GM18873 (cell line): Measurements from ENCODE around the gene CHST11.

ENCODE experiments used
- ATAC-seq: cut with Tn5 transposase; IDR thresholded peaks from one replicate; pipeline ENCODE4 v1.9.1; 2021; ENCODE audit warnings: mild to moderate bottlenecking, moderate library complexity, moderate number of reproducible peaks; ENCODE audit not compliant: unreplicated experiment, low FRiP score

CHST11 gene

GRCh38 chr12:104458694-104459367, 2.1 kb downstream of the CHST11 start:
- ATAC-seq, result no peak

- no peak for ATAC-seq
Measured at GRCh38 chr12:104459368-104459909, 2.7 kb downstream of the CHST11 start.

- ATAC-seq, result no peak
Measured at GRCh38 chr12:104460041-104460719, 3.4 kb downstream of the CHST11 start.

DNA sequence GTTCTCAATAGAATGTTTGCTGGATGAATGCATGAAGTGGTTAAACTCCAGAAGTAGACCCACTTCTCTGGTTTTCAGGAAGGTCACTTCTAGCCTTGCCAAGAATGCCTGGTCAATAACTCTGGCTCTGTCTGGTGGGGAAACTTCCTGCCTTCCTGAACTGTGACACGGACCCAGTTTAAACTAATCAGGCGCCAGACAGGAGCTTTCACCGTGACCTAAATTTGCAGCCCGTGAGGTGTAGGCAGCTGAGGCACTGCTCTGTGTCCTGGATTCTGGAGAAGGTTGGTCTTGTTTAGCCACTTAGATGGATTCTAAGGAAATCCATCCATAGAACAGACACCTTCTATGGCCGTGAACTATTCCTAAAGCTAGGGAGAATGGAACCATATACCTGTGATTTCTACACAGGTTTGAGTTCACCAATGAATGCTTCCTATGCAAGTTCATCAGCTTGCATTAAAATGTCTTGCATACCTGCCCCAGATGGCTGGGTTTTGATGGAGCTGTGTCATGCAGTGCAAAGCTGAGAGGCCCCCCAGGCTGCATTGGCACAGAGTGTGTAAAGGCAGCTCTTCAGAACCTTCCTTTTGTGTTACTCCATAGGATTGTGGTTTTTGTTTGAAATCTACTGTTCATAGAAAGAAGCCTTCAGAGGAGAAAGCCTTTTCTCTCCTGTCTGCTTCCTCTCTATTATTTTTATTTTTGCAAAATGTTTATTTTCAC, 4.4 kb downstream of the CHST11 start:
- no peak for ATAC-seq

DNA sequence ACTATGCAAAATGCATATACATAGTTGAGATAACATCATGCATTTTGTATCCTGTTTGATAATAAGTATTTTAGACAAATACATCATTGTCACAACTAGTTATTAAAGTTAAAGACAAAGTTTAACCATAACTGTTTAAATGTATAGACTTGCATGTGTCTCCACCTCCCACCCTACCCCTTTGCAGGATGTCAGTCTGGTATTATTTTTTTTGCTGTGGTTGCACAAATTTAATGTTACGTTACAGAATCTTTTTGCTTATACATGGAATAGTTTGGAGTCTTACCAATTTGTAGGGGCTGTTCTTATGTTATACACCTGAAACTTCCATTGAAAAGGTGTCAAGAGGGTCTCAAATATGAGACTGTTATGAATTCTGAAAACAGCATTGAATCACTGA, 5.6 kb downstream of the CHST11 start:
- no peak for ATAC-seq

- ATAC-seq, result peak; percentile 52
Measured at GRCh38 chr12:104462931-104463339, 6.2 kb downstream of the CHST11 start.

DNA sequence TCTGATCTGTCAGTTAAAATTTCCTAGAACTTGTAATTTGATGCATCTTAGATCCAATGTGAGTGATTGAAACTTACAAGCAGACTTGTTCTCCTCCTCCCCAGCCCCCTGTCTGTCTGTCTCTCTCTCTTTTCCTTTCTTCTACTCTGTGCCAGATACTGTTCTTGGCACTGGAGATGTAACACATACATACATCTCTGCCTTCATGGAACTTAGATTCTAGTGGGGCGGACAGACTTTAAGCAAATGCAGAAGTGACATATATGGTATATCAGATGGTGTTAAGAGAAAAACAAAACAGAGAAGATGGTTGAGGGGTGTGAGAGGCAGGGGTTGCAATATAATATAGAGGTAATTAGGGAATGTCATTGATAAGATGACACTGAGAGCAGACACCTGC, 6.6 kb downstream of the CHST11 start:
- no peak for ATAC-seq

DNA sequence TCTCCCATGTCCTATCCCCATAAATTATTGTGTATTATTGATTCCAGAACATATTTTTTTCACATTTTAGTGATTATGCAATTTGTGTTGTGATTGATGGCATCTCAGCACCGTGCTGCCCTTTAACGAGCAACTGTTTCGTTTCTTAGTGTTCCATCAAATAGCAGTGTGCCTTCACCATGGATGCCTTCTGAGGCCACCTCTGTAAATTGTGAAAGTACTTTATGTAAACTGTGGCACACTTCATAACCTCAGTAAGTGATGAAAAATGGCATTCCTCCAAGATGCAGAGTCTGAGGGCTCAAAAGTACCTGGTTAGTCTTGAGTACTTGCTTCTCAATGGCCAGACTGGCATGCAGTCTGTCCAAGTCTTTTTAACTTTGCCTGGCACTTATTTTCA, 8.2 kb downstream of the CHST11 start:
- ATAC-seq, result no peak

GRCh38 chr12:104466709-104467345, 10.1 kb downstream of the CHST11 start:
- no peak for ATAC-seq

DNA sequence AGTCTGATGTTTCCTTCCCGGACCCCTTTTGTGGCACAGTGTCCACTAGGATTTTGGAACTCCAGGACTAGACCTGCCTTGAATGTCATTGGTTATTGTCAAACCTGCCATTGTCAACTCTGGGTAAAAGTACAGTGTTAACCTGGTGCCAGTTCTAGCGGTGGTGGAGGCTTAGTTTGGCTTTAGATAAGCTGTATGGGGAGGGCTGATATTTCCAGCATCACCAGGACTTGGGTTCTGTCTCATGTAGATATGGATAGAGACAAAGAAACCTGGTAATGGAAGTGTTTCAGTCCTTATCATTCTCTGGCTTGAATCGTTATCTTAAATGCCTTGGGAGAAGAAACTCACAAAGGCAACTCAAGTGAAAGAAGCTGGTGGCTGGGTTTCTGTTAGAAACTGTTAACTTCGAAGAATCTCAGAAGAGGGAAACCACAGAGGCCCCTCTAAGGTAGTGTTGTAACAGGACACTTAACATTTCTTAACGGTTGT, 10.6 kb downstream of the CHST11 start:
- no peak for ATAC-seq

GRCh38 chr12:104468371-104468770, 11.6 kb downstream of the CHST11 start:
- ATAC-seq, result no peak

DNA sequence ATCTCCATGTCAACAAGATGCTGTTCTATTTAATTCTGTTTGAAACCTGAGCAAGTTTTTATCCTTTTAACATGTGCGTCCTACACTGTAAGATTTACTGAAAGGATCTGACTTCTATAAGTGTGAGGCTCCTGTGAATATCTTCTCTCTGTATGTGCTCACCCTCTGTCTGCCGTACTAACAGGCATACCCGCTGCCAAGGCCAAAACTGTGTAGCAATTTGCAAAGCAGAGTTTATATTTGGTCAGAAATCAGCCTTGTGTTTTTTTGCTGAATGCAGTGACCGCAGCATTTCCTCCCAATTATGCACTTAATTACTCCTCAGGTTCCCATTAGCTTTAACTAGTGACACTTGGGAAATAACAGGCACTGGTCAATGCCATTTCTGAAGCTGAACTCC, 12.3 kb downstream of the CHST11 start:
- ATAC-seq, result no peak

DNA sequence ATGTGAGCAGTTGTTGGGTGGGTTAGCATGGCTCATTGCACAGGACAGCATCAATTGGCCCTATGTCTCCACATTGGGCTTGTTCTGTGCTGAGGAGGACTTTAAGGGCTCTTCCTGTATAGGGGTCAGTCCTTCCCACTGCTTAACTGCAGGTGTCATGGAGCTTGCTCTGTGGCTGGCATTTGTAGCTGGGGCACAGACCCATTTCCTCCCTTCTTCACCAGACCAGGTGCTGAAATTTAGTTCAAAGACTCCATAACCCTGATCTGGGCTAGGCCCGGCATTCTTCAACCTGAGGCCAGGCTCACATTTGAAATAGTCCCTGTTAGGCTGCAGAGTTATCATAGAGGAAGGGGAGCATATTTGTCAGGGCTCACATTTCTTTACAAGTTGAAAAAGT, 12.8 kb downstream of the CHST11 start:
- ATAC-seq, result no peak

GRCh38 chr12:104470521-104470920, 13.8 kb downstream of the CHST11 start:
- no peak for ATAC-seq

GRCh38 chr12:104471336-104471735, 14.6 kb downstream of the CHST11 start:
- ATAC-seq, result no peak

GRCh38 chr12:104472748-104473147, 16.0 kb downstream of the CHST11 start:
- no peak for ATAC-seq

- peak; percentile 47 for ATAC-seq
Measured at GRCh38 chr12:104473374-104473983, 16.7 kb downstream of the CHST11 start.

- no peak for ATAC-seq
Measured at GRCh38 chr12:104475271-104475670, 18.5 kb downstream of the CHST11 start.

- no peak for ATAC-seq
Measured at GRCh38 chr12:104477510-104478390, 21.0 kb downstream of the CHST11 start.
